Esophagus squamous epithelium (tissue), 5 donors: ENCODE measurements around the gene CIAO2B. TPM values are rescaled to one million over a fixed set of nuclear protein-coding genes. Genes with fewer than 3 reads are reported as not detected.

Experiments used
- DNase-seq: peaks from one replicate; lab custom pipeline; 2025; lab: John Stamatoyannopoulos, UW
- H3K27ac ChIP-seq, 4 donors: fragments of 200-600 bp; sonication (generic); one replicate each; pipeline ENCODE4 v1.5.1; 2016 to 2019; ENCODE audit warnings: mild to moderate bottlenecking in 1 of 4
- H3K27me3 ChIP-seq, 4 donors: fragments of 200-600 bp; sonication (generic); 1 replicate in 3 of 4; 2 replicates in 1 of 4; pipeline versions ENCODE4 v1.5.1 to v1.6.0; 2017 to 2021; ENCODE audit warnings: antibody characterized with exemption in 1 of 4
- H3K36me3 ChIP-seq, 3 donors: fragments of 200-600 bp; sonication (generic); one replicate each; pipeline ENCODE4 v1.5.1; 2016 to 2019
- H3K4me1 ChIP-seq, 3 donors: fragments of 200-600 bp; sonication (generic); one replicate each; pipeline ENCODE4 v1.5.1; 2017 to 2019
- H3K4me3 ChIP-seq, 4 donors: fragments of 200-600 bp; sonication (generic); 1 replicate in 3 of 4; 2 replicates in 1 of 4; pipeline ENCODE4 v1.5.1; 2016 to 2019; ENCODE audit warnings: mild to moderate bottlenecking in 2 of 4, moderate library complexity in 1 of 4
- H3K9me3 ChIP-seq, 3 donors: fragments of 200-600 bp; sonication (generic); one replicate each; pipeline ENCODE4 v1.5.1; 2016 to 2019
- CTCF ChIP-seq, 6 experiments: fragments of 450-650 bp in 4 of 6; fragments of 200-600 bp in 2 of 6; sonication (generic) in 2 of 6; IDR thresholded peaks; one replicate each; pipeline ENCODE4 v1.5.1; 2016 to 2019; ENCODE audit warnings: antibody characterized with exemption in 6 of 6, mild to moderate bottlenecking in 4 of 6, moderate library complexity in 4 of 6
- POLR2A ChIP-seq, 4 donors: fragments of 450-650 bp; IDR thresholded peaks; one replicate each; pipeline ENCODE4 v1.6.1; 2017; ENCODE audit warnings: antibody characterized with exemption in 4 of 4, mild to moderate bottlenecking in 4 of 4, moderate library complexity in 3 of 4
- WGBS, 2 donors: methylation state at CpG; one replicate each; pipeline ENCODE4 v1.1.5; 2018; 5-methylcytosine and 5-hydroxymethylcytosine counted together
- intact Hi-C: fragments of 100-400 bp; cut with DNase I; formaldehyde crosslinking; loops from one replicate; pipeline ENCODE4 v1.15.0; 2022
- total RNA-seq, 4 donors: library from RNA; depleted of rRNA; stranded (reverse); fragments of >200 nt; gene quantifications; one replicate each; pipeline ENCODE4 v1.1.0, GENCODE V29; 2016
- donor health status: DM: yes; HTN: yes; CAD: no.

Gene CIAO2B
- total RNA-seq, 4 donors from 2014 or later, result 112 to 153 (median 126) TPM

- peaks cover 0 to 18% (median 0%) of the 10 kb centered on the region in 3 donors for H3K36me3 ChIP-seq
- no peak overlapping the region for H3K27ac ChIP-seq
- no peak for DNase-seq
- H3K27me3 ChIP-seq, result peaks cover 0 to 6% (median 0%) of the 10 kb centered on the region in 4 donors
- H3K4me3 ChIP-seq, result no peak overlapping the region
- intact Hi-C loops, result no loop called here
- TF ChIP-seq CTCF (IDR thresholded peaks at IDR 0.05) (no peak), POLR2A (IDR thresholded peaks at IDR 0.05) (no peak)
- H3K4me1 ChIP-seq, result peaks cover 14 to 41% (median 16%) of the 10 kb centered on the region in 3 donors
- 89% methylated on average over 3 to 5 of the region's 9 CpGs for WGBS, 2 donors
- H3K9me3 ChIP-seq, result no peaks in the 10 kb centered on the region
These were observed 16.5 kb downstream of the CIAO2B start for GRCh38 chr16:66917741-66918140.

- H3K27me3 ChIP-seq, result peaks cover 0 to under 1% (median 0%) of the 10 kb centered on the region in 4 donors
- H3K36me3 ChIP-seq, result peaks cover 0 to 6% (median 0%) of the 10 kb centered on the region in 3 donors
- intact Hi-C loops, result no loop called here
- no peak overlapping the region for H3K27ac ChIP-seq
- peaks cover 5 to 34% (median 12%) of the 10 kb centered on the region in 3 donors for H3K4me1 ChIP-seq
- no peaks in the 10 kb centered on the region for H3K9me3 ChIP-seq
- WGBS, 2 donors, result 77 to 83% methylated on average over 6 of the region's 6 CpGs
- no peak for TF ChIP-seq CTCF (IDR thresholded peaks at IDR 0.05)
- no peak for TF ChIP-seq POLR2A (IDR thresholded peaks at IDR 0.05)
- H3K4me3 ChIP-seq, result no peak overlapping the region
- no peak for DNase-seq
These were observed 17.7 kb downstream of the CIAO2B start for GRCh38 chr16:66916518-66916917.

GRCh38 chr16:66915041-66915440 lies 19.2 kb downstream of the CIAO2B start:
- TF ChIP-seq CTCF (IDR thresholded peaks at IDR 0.05) (no peak), POLR2A (IDR thresholded peaks at IDR 0.05) (no peak)
- Histone ChIP-seq H3K9me3 (no peaks in the 10 kb centered on the region), H3K36me3 (no peaks in the 10 kb centered on the region), H3K4me1 (peaks cover 7 to 35% (median 15%) of the 10 kb centered on the region in 3 donors), H3K4me3 (no peak overlapping the region), H3K27ac (no peak overlapping the region), H3K27me3 (no peaks in the 10 kb centered on the region)
- 69% methylated on average over 6 of the region's 7 CpGs; no CpG with 5 or more reads in 1 of the 2 donors for WGBS, 2 donors
- no peak for DNase-seq
- intact Hi-C loops, result no loop called here

GRCh38 chr16:66914541-66914940 lies 19.7 kb downstream of the CIAO2B start:
- H3K4me3 ChIP-seq, result no peak overlapping the region
- H3K36me3 ChIP-seq, result no peaks in the 10 kb centered on the region
- no peak for TF ChIP-seq CTCF (IDR thresholded peaks at IDR 0.05)
- no peak for TF ChIP-seq POLR2A (IDR thresholded peaks at IDR 0.05)
- H3K27me3 ChIP-seq, result no peaks in the 10 kb centered on the region
- WGBS, 2 donors, result 94% methylated on average over 7 of the region's 7 CpGs
- no peak overlapping the region for H3K27ac ChIP-seq
- peaks cover 7 to 35% (median 15%) of the 10 kb centered on the region in 3 donors for H3K4me1 ChIP-seq
- intact Hi-C loops, result no loop called here
- DNase-seq, result no peak
- H3K9me3 ChIP-seq, result no peaks in the 10 kb centered on the region

- intact Hi-C loops, result no loop called here
- no peak overlapping the region for H3K4me3 ChIP-seq
- no peak for DNase-seq
- TF ChIP-seq POLR2A (IDR thresholded peaks at IDR 0.05), result no peak
- no peaks in the 10 kb centered on the region for H3K27me3 ChIP-seq
- H3K36me3 ChIP-seq, result no peaks in the 10 kb centered on the region
- H3K27ac ChIP-seq, result no peak overlapping the region
- no peaks in the 10 kb centered on the region for H3K9me3 ChIP-seq
- WGBS, 2 donors, result 94 to 100% methylated on average over 3 of the region's 4 CpGs
- peaks cover 7 to 28% (median 8%) of the 10 kb centered on the region in 3 donors for H3K4me1 ChIP-seq
These were observed 20.5 kb downstream of the CIAO2B start for GRCh38 chr16:66913711-66914110.

GRCh38 chr16:66913081-66913480 lies 21.1 kb downstream of the CIAO2B start:
- DNase-seq, result no peak
- 49 to 72% methylated on average over 7 to 8 of the region's 10 CpGs for WGBS, 2 donors
- TF ChIP-seq CTCF (IDR thresholded peaks at IDR 0.05) (no peak), POLR2A (IDR thresholded peaks at IDR 0.05) (no peak)
- H3K4me3 ChIP-seq, result no peak overlapping the region
- H3K36me3 ChIP-seq, result no peaks in the 10 kb centered on the region
- H3K27ac ChIP-seq, result no peak overlapping the region
- H3K9me3 ChIP-seq, result no peaks in the 10 kb centered on the region
- no peaks in the 10 kb centered on the region for H3K27me3 ChIP-seq
- peaks cover 5 to 31% (median 7%) of the 10 kb centered on the region in 3 donors for H3K4me1 ChIP-seq
- intact Hi-C loops, result no loop called here
